ENCODE results near the gene BCR.

BCR gene

DNA sequence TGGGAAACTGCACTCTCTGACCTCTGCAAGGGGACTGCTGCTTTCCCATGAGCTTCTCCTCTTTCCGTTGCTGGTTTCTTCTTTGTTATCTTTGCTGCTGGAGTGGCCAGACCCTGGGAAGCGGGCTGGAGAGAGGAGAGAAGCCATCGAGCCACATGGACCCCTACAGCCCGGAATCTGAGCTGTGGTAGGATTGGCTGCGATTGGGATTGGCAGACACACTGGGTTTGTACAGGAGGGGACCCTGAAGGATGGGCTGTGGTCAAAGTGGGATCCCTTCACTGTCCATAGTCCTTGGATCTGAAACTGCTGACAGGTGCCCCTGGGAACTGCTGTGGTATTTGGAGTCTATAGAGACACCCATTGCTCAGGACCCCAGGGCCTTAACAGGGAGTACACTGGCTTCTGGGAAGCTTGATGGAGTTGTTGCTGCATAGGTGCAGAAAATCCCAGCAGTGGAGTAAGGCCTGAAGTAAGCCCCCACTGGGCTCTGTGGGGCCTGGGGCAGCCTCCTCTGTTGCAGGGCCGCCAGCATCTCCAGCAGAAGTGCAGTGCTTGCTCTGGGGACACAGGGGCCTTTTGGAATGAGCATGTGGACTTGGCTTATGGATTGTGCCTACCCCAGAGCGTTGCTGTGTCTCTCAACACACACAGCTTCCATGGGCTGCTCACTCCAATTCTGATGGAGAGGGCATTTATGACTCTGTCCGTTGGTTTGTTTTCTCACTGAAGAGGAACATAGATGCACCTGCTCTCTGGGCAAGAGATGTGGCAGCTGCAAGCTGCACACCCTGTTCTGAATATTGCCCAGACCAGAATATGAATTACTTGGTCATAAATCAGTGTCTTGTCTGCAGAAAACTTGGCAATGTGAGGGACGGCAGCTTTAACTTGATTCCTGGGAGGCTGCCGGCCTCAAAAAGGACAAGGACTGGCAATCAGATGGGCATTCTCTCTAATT, 32.0 kb downstream of the BCR start:
- peaks cover 31% of the 10 kb centered on the region for H3K4me1 ChIP-seq (ENCODE audit: control insufficient read depth, insufficient read depth, low read length)
- no peaks in the 10 kb centered on the region for H3K9me3 ChIP-seq (ENCODE audit: control insufficient read depth in 2 of 2, low read length in 2 of 2)
- H3K36me3 ChIP-seq (ENCODE audit: control insufficient read depth in 2 of 2, insufficient read depth in 2 of 2, low read length in 2 of 2), result peaks cover 0 to 4% of the 10 kb centered on the region in 2 donors
- H3K9ac ChIP-seq (ENCODE audit: low read length in 2 of 2), result no peak overlapping the region
- peak overlapping the region in 1 of 2 donors; percentile 23 for H3K4me3 ChIP-seq (ENCODE audit: low read length in 2 of 2)
- no peaks in the 10 kb centered on the region for H3K27me3 ChIP-seq (ENCODE audit: control insufficient read depth in 1 of 2, insufficient read depth in 2 of 2, low read length in 2 of 2)
- H3K27ac ChIP-seq (ENCODE audit: low read length), result no peak overlapping the region

DNA sequence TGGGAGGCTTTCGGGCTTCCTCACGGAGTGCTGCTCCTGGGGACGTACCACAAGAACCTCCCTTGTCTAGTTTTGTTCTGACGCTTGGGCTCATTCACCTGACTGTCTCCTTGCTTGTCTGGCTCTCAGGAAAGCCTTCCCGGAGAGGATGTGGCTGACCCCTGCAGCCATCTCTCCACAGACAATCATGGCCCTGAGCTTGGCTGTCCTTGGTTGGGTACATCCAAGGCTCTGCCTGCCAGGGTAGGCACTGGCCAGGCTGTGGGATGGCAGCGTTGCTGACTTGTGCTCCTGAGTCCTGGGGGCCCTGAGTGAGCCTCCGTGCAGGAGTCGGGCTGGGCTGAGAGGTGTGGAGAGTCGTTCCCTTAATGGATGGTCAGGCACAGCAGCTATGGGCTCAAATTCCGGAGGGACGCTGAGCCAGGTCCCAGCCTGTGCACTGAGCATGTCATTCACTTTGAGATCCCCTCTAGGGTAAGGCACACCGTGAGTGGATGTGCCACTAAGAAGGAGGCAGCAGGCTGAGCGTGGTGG, 32.8 kb downstream of the BCR start:
- Histone ChIP-seq H3K4me3 (ENCODE audit: low read length in 2 of 2) (no peak overlapping the region), H3K27me3 (ENCODE audit: control insufficient read depth in 1 of 2, insufficient read depth in 2 of 2, low read length in 2 of 2) (no peaks in the 10 kb centered on the region), H3K4me1 (ENCODE audit: control insufficient read depth, insufficient read depth, low read length) (peaks cover 33% of the 10 kb centered on the region), H3K9me3 (ENCODE audit: control insufficient read depth in 2 of 2, low read length in 2 of 2) (no peaks in the 10 kb centered on the region), H3K27ac (ENCODE audit: low read length) (no peak overlapping the region), H3K9ac (ENCODE audit: low read length in 2 of 2) (no peak overlapping the region), H3K36me3 (ENCODE audit: control insufficient read depth in 2 of 2, insufficient read depth in 2 of 2, low read length in 2 of 2) (no peaks in the 10 kb centered on the region)

DNA sequence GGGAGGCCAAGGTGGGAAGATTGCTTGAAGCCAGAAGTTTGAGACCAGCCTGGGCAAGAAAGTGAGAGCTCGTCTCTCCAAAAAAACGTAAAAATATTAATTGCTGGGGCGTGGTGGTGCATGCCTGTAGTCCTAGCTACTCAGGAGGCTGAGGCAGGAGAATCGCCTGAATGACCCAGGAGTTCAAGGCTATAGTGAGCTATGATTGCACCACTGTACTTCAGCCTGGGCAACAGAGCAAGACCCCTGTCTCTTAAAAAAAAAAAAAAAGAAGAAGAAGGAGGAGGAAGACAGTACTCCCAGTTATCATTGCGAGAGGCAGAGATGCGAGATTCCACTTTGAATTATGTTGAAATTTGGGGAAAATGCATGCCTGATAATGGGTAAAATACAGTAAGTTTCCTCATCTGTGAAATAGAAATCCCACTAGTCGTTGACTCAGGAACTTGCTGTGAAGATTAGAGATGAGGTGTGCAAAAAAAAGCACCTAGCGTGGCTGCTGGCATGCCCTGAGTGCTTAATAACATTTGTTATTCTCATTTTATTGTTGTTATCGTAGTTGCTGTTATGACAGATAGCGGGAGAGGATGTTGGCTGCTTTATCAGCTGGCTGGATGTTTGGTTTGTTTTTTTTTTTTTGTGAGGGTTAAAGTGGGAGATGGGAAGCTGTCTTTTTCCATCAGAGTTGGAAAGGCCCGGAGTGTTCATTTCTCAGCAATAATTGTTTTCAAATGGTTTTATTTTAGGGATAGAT, 33.4 kb downstream of the BCR start:
- Histone ChIP-seq H3K9ac (ENCODE audit: low read length in 2 of 2) (no peak overlapping the region), H3K4me1 (ENCODE audit: control insufficient read depth, insufficient read depth, low read length) (peaks cover 39% of the 10 kb centered on the region), H3K27me3 (ENCODE audit: control insufficient read depth in 1 of 2, insufficient read depth in 2 of 2, low read length in 2 of 2) (no peaks in the 10 kb centered on the region), H3K9me3 (ENCODE audit: control insufficient read depth in 2 of 2, low read length in 2 of 2) (no peaks in the 10 kb centered on the region), H3K4me3 (ENCODE audit: low read length in 2 of 2) (no peak overlapping the region), H3K27ac (ENCODE audit: low read length) (no peak overlapping the region), H3K36me3 (ENCODE audit: control insufficient read depth in 2 of 2, insufficient read depth in 2 of 2, low read length in 2 of 2) (no peaks in the 10 kb centered on the region)

DNA sequence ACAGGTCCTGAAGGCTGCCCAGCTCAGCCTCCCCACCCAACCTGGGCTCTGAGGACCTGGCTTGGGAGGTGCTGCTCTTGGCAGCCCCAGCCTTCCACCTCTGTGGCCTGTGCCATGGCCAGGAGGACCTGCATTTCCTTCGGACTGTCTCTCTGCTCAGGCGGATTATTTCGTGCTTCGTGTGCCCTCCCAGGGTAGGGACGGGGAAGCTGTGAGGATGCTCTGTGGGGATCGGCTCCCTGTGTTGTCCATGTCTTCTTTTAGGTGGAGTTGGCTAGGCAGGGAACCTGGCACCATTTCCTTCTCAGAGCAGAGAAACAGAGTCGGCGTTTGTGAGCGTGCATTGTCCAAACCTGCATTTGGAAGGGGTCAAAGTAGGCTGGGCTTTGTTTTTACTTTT, 34.1 kb downstream of the BCR start:
- Histone ChIP-seq H3K27me3 (ENCODE audit: control insufficient read depth in 1 of 2, insufficient read depth in 2 of 2, low read length in 2 of 2) (no peaks in the 10 kb centered on the region), H3K4me3 (ENCODE audit: low read length in 2 of 2) (no peak overlapping the region), H3K36me3 (ENCODE audit: control insufficient read depth in 2 of 2, insufficient read depth in 2 of 2, low read length in 2 of 2) (no peaks in the 10 kb centered on the region), H3K9ac (ENCODE audit: low read length in 2 of 2) (no peak overlapping the region), H3K4me1 (ENCODE audit: control insufficient read depth, insufficient read depth, low read length) (peaks cover 45% of the 10 kb centered on the region), H3K9me3 (ENCODE audit: control insufficient read depth in 2 of 2, low read length in 2 of 2) (no peaks in the 10 kb centered on the region), H3K27ac (ENCODE audit: low read length) (no peak overlapping the region)

DNA sequence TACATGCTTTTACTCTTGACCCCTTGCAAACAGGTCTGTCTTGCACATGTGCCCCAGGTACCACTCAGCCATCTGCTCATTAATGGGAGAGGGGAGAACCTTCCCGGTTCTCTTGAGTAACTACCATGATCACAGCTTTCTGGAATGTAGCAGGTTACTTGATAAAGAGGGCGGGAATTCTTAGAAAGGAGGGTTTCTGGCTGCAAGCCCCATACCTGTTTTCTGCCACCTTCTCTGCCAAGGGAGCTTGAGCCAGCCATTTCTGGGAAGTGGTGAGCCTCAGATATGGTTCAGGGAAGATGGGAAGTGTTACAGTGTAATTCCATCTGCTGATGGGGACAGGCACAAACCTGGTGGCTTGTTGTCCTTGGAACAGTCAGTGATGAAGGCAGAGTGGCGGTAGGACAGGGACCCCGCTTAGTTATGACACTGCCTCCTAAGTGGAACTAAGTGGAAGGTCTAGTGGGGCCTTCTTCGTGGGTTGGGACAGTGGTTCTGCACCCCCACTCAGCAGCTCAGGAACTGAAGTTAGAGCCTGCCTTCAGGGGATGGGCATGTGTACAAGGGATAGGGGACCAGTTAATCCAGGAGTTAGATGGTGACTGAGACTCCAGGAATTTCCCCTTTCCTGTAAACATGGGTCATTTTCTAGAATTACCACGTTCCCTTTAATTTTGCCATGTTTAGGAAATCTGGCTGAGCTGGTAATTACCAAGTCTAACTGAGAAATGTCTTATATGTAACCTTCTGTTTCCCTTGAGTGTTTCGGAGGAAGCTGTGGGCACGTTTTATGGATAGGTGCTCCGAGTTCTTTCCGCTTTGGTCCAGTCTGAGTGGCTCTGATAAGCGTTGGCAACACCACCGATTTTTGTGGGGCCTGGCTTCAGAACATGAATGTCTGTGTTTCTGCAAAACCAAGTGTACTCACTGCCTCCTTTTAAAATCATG, 35.3 kb downstream of the BCR start:
- no peak overlapping the region for H3K9ac ChIP-seq (ENCODE audit: low read length in 2 of 2)
- no peaks in the 10 kb centered on the region for H3K36me3 ChIP-seq (ENCODE audit: control insufficient read depth in 2 of 2, insufficient read depth in 2 of 2, low read length in 2 of 2)
- H3K27me3 ChIP-seq (ENCODE audit: control insufficient read depth in 1 of 2, insufficient read depth in 2 of 2, low read length in 2 of 2), result no peaks in the 10 kb centered on the region
- H3K27ac ChIP-seq (ENCODE audit: low read length), result peak overlapping the region; percentile 41
- H3K4me3 ChIP-seq (ENCODE audit: low read length in 2 of 2), result no peak overlapping the region
- H3K4me1 ChIP-seq (ENCODE audit: control insufficient read depth, insufficient read depth, low read length), result peaks cover 57% of the 10 kb centered on the region
- H3K9me3 ChIP-seq (ENCODE audit: control insufficient read depth in 2 of 2, low read length in 2 of 2), result no peaks in the 10 kb centered on the region

DNA sequence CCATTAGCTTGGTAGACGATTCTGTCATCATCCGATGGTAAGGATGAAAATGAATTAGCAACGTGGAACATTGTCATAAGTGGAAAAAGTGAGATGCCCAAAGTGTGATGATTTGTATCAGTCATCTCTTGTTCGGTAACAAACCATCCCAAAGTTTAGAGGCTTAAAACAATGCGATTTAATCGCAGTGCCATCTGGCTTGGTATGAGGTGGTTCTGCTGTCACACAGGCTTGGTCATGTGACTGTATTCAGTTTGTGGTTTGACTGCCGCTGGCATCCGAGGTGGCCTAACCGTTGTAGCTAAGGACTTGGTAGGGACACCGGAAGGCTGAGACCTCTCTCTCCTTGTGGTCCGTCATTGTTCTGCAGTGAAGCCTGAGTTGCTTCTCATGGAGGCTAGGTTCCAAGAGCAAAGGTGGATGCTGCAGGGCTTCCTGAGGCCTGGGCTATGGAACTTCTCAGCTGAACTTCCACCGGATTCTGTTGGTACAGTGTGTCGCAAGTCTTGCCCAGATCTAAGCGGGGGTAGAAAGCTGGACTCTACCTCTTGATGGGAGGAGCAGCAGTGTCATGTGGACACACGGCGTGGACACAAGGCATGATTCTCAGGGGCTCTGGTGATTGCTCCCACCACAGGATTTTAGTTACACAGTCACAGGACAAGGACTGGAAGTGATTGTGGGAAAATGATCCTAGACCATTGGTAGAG, 36.3 kb downstream of the BCR start:
- H3K36me3 ChIP-seq (ENCODE audit: control insufficient read depth in 2 of 2, insufficient read depth in 2 of 2, low read length in 2 of 2), result no peaks in the 10 kb centered on the region
- no peak overlapping the region for H3K4me3 ChIP-seq (ENCODE audit: low read length in 2 of 2)
- no peak overlapping the region for H3K9ac ChIP-seq (ENCODE audit: low read length in 2 of 2)
- peaks cover 62% of the 10 kb centered on the region for H3K4me1 ChIP-seq (ENCODE audit: control insufficient read depth, insufficient read depth, low read length)
- H3K27me3 ChIP-seq (ENCODE audit: control insufficient read depth in 1 of 2, insufficient read depth in 2 of 2, low read length in 2 of 2), result no peaks in the 10 kb centered on the region
- no peaks in the 10 kb centered on the region for H3K9me3 ChIP-seq (ENCODE audit: control insufficient read depth in 2 of 2, low read length in 2 of 2)
- no peak overlapping the region for H3K27ac ChIP-seq (ENCODE audit: low read length)

DNA sequence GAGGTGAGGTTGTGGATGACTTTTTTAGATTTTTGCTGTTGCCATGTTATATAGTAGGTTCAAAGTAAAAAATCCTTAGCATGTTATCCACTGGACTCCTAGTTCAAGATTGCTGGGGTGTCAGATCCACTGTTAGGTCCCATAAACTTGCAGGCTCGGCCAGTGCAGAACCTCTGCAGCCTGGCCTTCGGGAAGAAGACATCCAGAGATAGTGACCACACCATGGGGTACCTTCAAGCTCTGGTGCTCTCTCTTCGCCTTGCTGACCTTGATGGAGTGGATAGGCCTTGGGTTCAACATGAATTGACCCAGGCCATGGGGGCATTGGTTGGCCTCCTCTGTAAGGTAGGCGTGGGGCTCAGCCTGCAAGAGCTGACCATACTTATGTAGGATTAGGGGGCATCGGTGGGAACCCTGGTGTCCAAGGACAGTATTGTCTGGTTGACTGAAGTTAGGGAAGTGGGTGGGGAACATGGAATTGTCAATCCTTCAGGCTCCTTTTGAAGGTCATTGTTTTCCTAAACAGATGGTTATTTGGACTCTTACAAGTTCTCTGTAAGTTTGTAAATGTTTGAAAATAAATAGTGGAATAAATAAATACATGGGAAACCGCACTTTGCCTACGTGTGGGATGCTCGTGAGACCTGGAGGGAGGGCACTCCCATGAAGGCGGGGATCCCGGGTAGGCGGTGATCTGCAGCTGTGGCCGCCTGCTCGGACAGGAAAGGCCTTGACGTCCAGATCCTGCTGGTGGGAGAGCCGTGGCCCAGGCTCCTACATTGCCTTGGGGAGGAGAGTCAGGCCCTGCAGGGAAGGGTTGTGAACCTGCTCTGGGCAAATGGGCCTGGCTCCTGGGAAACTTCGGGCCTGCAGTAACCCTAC, 37.1 kb downstream of the BCR start:
- no peak overlapping the region for H3K4me3 ChIP-seq (ENCODE audit: low read length in 2 of 2)
- no peaks in the 10 kb centered on the region for H3K27me3 ChIP-seq (ENCODE audit: control insufficient read depth in 1 of 2, insufficient read depth in 2 of 2, low read length in 2 of 2)
- no peak overlapping the region for H3K9ac ChIP-seq (ENCODE audit: low read length in 2 of 2)
- H3K36me3 ChIP-seq (ENCODE audit: control insufficient read depth in 2 of 2, insufficient read depth in 2 of 2, low read length in 2 of 2), result no peaks in the 10 kb centered on the region
- no peaks in the 10 kb centered on the region for H3K9me3 ChIP-seq (ENCODE audit: control insufficient read depth in 2 of 2, low read length in 2 of 2)
- peaks cover 55% of the 10 kb centered on the region for H3K4me1 ChIP-seq (ENCODE audit: control insufficient read depth, insufficient read depth, low read length)
- H3K27ac ChIP-seq (ENCODE audit: low read length), result no peak overlapping the region

DNA sequence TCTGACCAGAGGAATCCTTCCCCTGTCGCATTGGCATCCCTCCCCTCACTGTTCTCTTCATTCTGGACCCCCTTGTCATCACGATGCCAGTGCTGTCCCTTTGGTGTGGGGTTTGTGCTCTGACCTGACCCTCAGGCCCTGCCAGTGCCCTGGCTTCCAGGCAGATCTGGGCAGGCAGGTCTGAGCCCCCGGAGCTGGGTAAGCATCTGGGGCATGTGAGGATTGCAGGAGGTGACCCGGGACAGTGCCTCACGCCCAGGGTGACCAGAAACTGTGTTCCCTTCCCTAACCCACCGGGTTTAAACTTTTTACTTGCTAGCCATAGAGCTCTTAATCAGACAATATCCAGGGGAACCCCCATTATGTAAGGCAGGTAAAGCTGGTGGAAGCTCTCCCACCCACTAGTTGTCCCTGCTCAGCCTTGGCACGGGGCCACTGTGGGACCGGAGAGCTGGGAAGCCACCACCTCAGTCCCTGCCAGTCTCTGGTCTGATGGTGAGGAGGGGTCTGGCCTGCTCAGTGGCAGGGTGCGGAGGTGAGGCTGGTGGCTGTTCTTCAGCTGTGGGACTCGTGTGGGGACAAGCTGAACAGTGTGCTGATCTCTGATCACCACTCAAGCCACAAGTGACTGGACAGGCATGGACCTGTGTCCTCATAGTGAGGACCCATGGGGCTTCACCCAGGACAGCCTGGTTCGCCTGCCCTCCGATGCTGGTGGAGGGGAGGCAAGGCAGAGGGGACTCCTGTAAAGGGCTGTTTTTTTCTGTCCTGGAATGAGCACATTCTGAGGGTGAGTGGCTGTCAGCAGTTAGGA, 38.0 kb downstream of the BCR start:
- Histone ChIP-seq H3K9me3 (ENCODE audit: control insufficient read depth in 2 of 2, low read length in 2 of 2) (no peaks in the 10 kb centered on the region), H3K27ac (ENCODE audit: low read length) (peak overlapping the region; percentile 11), H3K36me3 (ENCODE audit: control insufficient read depth in 2 of 2, insufficient read depth in 2 of 2, low read length in 2 of 2) (no peaks in the 10 kb centered on the region), H3K4me3 (ENCODE audit: low read length in 2 of 2) (no peak overlapping the region), H3K27me3 (ENCODE audit: control insufficient read depth in 1 of 2, insufficient read depth in 2 of 2, low read length in 2 of 2) (no peaks in the 10 kb centered on the region), H3K4me1 (ENCODE audit: control insufficient read depth, insufficient read depth, low read length) (peaks cover 55% of the 10 kb centered on the region), H3K9ac (ENCODE audit: low read length in 2 of 2) (no peak overlapping the region)

DNA sequence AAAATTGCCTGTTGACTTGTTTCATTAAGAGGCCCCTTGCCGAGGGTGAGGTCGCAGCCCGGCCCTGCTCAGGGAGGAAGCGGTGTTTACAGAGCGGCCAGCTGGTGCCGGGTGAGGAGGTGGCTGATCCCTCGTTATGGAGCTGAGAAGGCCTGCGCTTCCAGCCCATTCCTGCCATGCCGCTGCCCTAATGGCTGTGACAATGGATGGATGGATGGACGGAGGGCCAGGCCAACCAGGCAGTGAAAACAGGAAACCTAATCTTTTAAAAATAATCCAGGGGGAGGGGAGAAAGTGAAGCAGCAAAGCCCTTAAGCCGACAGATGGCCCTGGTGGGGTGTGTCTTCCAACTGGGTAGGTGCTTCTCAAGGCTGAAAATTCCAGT, 38.5 kb downstream of the BCR start:
- no peaks in the 10 kb centered on the region for H3K36me3 ChIP-seq (ENCODE audit: control insufficient read depth in 2 of 2, insufficient read depth in 2 of 2, low read length in 2 of 2)
- H3K9ac ChIP-seq (ENCODE audit: low read length in 2 of 2), result no peak overlapping the region
- H3K4me3 ChIP-seq (ENCODE audit: low read length in 2 of 2), result no peak overlapping the region
- peaks cover 55% of the 10 kb centered on the region for H3K4me1 ChIP-seq (ENCODE audit: control insufficient read depth, insufficient read depth, low read length)
- no peaks in the 10 kb centered on the region for H3K9me3 ChIP-seq (ENCODE audit: control insufficient read depth in 2 of 2, low read length in 2 of 2)
- H3K27me3 ChIP-seq (ENCODE audit: control insufficient read depth in 1 of 2, insufficient read depth in 2 of 2, low read length in 2 of 2), result no peaks in the 10 kb centered on the region
- peak overlapping the region; percentile 11 for H3K27ac ChIP-seq (ENCODE audit: low read length)

Measured in stomach smooth muscle (tissue), 2 donors.